ENCODE data around the gene MTMR2. TPM values are rescaled to one million over a fixed set of nuclear protein-coding genes. Genes with fewer than 3 reads are reported as not detected.

Gene MTMR2
- total RNA-seq, 1 experiment from 2014 or later, result 29.1 TPM

- CTCF ChIA-PET, result no interaction called here
- no peak overlapping the region for H2AFZ ChIP-seq (ENCODE audit: low read depth, low read length, poor library complexity, severe bottlenecking)
- no TSS peak for BruUV-seq (replicated peaks)
- no peak for TF ChIP-seq ZFX (IDR thresholded peaks at IDR 0.05)
- TF ChIP-seq, protein P1, sequence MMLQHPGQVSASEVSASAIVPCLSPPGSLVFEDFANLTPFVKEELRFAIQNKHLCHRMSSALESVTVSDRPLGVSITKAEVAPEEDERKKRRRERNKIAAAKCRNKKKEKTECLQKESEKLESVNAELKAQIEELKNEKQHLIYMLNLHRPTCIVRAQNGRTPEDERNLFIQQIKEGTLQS (IDR thresholded peaks at IDR 0.05), result no peak
- TF ChIP-seq POLR2A (IDR thresholded peaks at IDR 0.05; ENCODE audit: borderline replicate concordance, extremely low read depth, insufficient read depth, insufficient read length), result no peak
- no peak for TF ChIP-seq JUND (IDR thresholded peaks at IDR 0.05)
- no peak for TF ChIP-seq SRF (IDR thresholded peaks at IDR 0.05; ENCODE audit: low read depth)
- TF ChIP-seq MAX (IDR thresholded peaks at IDR 0.05), result no peak
- no peak for TF ChIP-seq CBX3 (IDR thresholded peaks at IDR 0.05; ENCODE audit: low read depth)
- TF ChIP-seq REST (IDR thresholded peaks at IDR 0.05; ENCODE audit: low read depth), result no peak
- TF ChIP-seq ELF1 (IDR thresholded peaks at IDR 0.05; ENCODE audit: borderline replicate concordance, low read depth), result no peak
- no peak for TF ChIP-seq ZNF274 (IDR thresholded peaks at IDR 0.05; ENCODE audit: low read depth, low read length)
- no peak for TF ChIP-seq POLR2AphosphoS5 (IDR thresholded peaks at IDR 0.05; ENCODE audit: low read depth, low read length)
- TF ChIP-seq SIN3A (IDR thresholded peaks at IDR 0.05; ENCODE audit: low read depth), result no peak
- TF ChIP-seq SP1 (IDR thresholded peaks at IDR 0.05; ENCODE audit: low read depth), result no peak
- TF ChIP-seq FOSL1 (IDR thresholded peaks at IDR 0.05; ENCODE audit: low read depth), result no peak
- TF ChIP-seq, protein P2, sequence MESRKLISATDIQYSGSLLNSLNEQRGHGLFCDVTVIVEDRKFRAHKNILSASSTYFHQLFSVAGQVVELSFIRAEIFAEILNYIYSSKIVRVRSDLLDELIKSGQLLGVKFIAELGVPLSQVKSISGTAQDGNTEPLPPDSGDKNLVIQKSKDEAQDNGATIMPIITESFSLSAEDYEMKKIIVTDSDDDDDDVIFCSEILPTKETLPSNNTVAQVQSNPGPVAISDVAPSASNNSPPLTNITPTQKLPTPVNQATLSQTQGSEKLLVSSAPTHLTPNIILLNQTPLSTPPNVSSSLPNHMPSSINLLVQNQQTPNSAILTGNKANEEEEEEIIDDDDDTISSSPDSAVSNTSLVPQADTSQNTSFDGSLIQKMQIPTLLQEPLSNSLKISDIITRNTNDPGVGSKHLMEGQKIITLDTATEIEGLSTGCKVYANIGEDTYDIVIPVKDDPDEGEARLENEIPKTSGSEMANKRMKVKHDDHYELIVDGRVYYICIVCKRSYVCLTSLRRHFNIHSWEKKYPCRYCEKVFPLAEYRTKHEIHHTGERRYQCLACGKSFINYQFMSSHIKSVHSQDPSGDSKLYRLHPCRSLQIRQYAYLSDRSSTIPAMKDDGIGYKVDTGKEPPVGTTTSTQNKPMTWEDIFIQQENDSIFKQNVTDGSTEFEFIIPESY (IDR thresholded peaks at IDR 0.05; ENCODE audit: extremely low read depth, insufficient replicate concordance, low read length), result no peak
- TF ChIP-seq YY1 (IDR thresholded peaks at IDR 0.05; ENCODE audit: extremely low read depth, insufficient replicate concordance, low read depth, low read length), result no peak
- TF ChIP-seq CEBPB (IDR thresholded peaks at IDR 0.05; ENCODE audit: low read depth), result no peak
- no peak for TF ChIP-seq CTCF (IDR thresholded peaks at IDR 0.05 in 2 of 3, conservative IDR thresholded peaks at IDR 0.05 in 1 of 3; ENCODE audit: borderline replicate concordance in 1 of 3, insufficient read depth in 1 of 3, low read depth in 2 of 3, low read length in 2 of 3)
- no peak overlapping the region for H3K27ac ChIP-seq (ENCODE audit: low read depth, low read length)
- intact Hi-C loops (cut with micrococcal nuclease), result loop anchor here (5.0 kb wide), 1 partner anchor 601 kb away; the partner anchor contains the start of gene JRKL
- ATAC-seq, result no peak
- H3K9me3 ChIP-seq (ENCODE audit: control insufficient read depth in 1 of 2, insufficient read depth in 1 of 2, low read depth in 1 of 2, low read length in 2 of 2), result no peaks in the 10 kb centered on the region
- H3K9ac ChIP-seq (ENCODE audit: low read length), result peak overlapping the region; percentile 81
- no peaks in the 10 kb centered on the region; the same call in 1 of the 2 replicates for H4K20me1 ChIP-seq (ENCODE audit: insufficient read depth)
- DNase-seq (ENCODE audit: low read depth, low spot score), result no peak
- peaks cover 9 to 18% of the 10 kb centered on the region in 2 experiments; a peak in 3 of 4 replicates for H3K4me1 ChIP-seq (ENCODE audit: control insufficient read depth in 1 of 2, insufficient read depth in 2 of 2, low read length in 2 of 2)
- peaks cover 3 to 4% of the 10 kb centered on the region in 2 experiments; a peak in 2 of 4 replicates for H3K36me3 ChIP-seq (ENCODE audit: control insufficient read depth in 1 of 2, insufficient read depth in 2 of 2, low read length in 2 of 2)
- H3K27me3 ChIP-seq (ENCODE audit: insufficient read depth, low read length), result no peaks in the 10 kb centered on the region
- peak overlapping the region; percentile 92 for H3K4me2 ChIP-seq (ENCODE audit: low read length)
- RAD21 ChIA-PET (ENCODE audit: low non-redundant PET in 1 of 2, low total read pairs in 2 of 2, uncharacterized antibody in 2 of 2, unreplicated experiment in 2 of 2), result no interaction called here
- H3K79me2 ChIP-seq (ENCODE audit: insufficient read depth, low read length), result peaks cover 76% of the 10 kb centered on the region
- POLR2A ChIA-PET, result interaction anchor here (1.8 kb wide), 1 partner anchor 8 kb away, joined by 5 read pairs; no protein-coding TSS in a partner anchor
- no peaks in the 10 kb centered on the region for H3K9me2 ChIP-seq (ENCODE audit: insufficient read depth)
- peak overlapping the region; percentile 76 to 87 for H3K4me3 ChIP-seq (replicated peaks in 1 of 2; ENCODE audit: low read depth in 1 of 2, low read length in 2 of 2)
Measured at GRCh38 chr11:95791709-95792033, 132.2 kb downstream of the MTMR2 start.
